GM12873 (cell line): ENCODE results near the gene SMOC1.

Experiments
- TF ChIP-seq, protein P1 (sequence below): IDR thresholded peaks from 2 replicates; pipeline ENCODE4 v1.5.1; 2012; ENCODE audit warnings: low read depth, mild to moderate bottlenecking, moderate library complexity, low read length, control low read depth; ENCODE audit not compliant: insufficient read depth; ENCODE audit errors: missing control alignments

The SMOC1 gene

DNA sequence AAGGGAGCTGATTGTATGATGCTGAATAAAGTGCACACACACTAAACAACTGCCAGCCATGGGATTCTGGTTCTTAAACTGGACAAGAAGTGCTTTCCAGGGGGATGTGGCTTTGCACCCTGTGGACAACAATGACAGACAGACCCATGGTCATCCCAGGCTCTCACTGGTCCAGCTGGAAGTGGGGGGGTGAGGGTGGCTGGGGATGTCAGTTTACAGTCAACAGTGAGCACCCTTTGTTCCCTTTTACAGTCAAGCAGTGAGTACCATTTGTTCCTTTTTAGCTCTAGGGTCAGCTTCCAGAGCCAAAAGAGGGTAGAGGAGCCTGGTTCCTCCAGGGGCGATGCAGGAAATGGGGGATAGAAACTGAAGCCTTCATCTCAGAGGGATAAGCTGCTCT is 100.7 kb downstream of the SMOC1 start:
- TF ChIP-seq, protein P1, sequence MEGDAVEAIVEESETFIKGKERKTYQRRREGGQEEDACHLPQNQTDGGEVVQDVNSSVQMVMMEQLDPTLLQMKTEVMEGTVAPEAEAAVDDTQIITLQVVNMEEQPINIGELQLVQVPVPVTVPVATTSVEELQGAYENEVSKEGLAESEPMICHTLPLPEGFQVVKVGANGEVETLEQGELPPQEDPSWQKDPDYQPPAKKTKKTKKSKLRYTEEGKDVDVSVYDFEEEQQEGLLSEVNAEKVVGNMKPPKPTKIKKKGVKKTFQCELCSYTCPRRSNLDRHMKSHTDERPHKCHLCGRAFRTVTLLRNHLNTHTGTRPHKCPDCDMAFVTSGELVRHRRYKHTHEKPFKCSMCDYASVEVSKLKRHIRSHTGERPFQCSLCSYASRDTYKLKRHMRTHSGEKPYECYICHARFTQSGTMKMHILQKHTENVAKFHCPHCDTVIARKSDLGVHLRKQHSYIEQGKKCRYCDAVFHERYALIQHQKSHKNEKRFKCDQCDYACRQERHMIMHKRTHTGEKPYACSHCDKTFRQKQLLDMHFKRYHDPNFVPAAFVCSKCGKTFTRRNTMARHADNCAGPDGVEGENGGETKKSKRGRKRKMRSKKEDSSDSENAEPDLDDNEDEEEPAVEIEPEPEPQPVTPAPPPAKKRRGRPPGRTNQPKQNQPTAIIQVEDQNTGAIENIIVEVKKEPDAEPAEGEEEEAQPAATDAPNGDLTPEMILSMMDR: no peak

DNA sequence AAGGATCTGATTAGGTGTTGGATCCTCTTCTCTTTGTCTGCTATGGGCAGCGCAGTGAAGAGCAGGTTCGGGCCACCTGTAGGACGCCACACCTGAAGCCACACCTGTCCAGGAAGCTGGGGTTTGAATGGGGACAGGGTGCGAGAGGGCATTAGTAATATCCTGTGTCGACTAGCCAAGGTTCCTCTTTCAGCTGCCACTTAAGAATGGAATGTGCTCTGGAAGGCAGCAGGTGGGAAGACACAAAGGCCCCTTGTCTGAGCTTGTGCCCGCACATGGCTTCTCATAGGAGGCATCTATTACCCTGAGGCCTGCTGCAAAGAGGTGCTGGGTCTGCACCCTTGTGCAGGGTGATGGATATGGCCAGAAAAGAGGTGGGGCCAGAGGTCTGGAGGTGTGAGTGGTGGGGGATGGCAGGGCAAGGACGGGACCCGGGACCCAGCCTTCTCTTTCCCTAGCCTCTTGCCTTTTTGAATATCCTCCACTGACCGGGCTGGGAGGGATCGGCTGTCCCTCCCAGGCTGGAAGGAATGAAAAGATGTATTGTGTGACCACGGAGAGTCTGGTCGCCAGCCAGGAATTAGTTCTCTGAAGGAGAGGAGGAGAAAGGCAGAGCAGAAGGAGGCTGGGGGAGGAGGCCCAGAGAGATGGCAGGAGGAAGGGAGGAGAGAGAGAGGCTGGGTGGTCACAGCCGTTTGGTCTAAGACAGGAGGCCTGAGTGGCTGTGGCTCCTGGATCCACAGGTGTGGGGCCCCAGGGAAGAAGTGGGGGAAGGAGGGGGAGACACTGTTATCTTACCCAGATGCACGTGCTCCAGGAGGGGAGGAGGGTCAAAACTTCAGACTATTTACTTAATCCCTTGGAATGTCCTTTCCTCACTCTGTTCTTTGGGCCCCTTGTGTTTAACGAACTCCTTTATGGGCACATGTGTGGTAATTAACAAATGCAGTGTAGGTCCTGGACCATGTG is 101.5 kb downstream of the SMOC1 start:
- TF ChIP-seq, protein P1: no peak

DNA sequence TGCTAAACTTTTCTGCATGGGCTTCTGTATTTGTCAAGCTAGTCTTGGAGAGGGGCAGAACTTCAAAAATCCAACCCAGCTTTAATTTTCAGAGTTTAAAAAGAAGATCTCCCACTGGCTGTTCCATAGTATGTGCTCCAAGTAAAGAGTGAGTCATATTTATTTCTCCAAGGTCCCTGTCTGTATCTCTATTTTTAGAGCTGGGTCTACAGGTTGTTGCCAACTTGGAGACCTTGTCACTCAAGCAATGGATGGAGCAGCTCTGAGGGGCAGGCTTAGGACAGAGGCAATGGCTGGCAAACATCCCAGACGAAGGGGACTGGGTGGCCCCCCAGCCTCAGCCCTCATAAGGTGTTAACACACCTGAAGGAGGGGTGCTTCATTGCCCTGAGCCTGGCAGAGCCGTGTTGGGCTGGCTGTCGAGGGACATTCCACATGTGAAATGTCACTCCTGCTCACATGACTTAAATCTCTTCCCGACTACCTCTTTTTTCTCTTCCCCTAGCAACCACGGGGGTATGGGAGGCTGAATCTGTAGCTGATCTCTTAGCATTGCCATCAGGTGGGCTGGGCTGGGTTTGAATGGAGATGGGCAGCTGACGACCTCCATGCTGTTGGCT is 103.1 kb downstream of the SMOC1 start:
- TF ChIP-seq, protein P1: no peak

DNA sequence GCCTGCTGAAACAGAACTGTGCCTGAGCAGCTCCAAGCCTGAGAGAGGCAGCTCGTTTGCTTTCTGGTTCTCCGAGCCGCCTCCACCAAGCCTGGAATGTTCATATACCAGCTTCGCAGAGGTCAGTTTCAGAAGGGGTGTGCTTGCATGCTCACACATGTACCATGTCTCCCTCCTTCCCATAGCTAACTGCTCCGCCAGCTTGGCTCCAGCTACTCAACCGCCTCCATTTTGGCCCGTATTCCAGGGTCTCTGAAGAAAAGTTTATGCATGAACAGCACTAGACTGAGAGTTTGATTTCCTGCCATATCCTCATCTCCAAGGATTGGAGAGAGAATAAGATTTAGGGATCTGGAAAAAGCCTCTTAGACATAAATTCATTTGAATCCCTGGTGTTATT is 103.7 kb downstream of the SMOC1 start:
- TF ChIP-seq, protein P1: no peak

DNA sequence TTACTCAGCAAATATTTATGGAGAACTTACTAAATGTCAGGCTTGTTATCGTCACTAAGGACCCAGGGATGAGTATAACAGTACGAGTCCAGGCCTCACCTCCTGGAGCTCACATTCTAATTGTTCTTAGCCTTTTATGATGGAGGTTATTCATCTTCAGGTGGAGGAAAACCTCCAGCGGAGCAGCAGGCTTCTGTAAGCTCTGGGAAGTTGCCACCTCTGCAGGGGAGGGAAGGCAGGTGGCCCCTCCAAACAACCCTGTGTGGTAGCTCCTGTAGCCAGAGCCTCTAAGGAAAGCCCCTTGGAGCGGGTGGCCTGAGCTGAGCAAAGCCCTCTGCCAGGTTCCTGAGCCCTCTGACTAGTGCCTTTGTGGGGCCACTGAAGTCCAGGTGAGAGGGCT is 104.1 kb downstream of the SMOC1 start:
- TF ChIP-seq, protein P1: no peak

DNA sequence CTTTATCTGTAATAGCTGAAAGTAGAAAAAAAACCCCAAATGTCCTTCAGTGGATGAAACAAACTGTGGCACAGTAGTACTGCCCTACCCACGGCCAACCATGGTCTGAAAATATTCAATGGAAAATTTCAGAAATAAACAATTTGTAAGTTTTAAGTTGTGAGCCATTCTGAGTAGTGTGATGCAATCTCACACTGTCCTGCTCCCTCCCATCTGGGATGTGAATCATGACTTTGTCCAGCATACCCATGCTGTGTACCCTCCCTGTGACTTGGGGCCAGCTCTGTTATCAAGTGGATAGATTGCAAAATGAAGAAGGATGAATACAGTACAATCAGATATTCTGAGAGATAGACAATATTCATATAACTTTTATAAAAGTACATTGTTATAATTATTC is 106.2 kb downstream of the SMOC1 start:
- TF ChIP-seq, protein P1: no peak

DNA sequence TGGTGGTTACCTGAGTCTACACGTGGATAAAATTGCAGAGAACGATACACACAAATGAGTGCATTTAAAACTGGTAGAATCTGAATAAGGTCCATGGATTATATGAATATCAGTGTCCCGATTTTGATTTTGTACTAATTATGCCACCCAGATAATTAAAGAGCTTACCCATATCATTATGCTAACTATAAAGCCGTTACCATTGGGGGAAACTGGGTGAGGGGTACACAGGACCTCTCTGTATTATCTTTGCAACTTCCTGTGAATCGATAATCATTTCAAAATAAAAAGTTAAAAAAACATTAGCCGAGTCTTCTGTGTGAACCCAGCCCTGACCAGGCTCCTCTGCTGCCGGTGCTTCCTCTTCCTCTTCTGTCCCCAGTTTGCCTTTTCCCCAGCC is 107.1 kb downstream of the SMOC1 start:
- TF ChIP-seq, protein P1: no peak
